IMR-90 (cell line): ENCODE measurements around the gene NDUFAF8. TPM values are rescaled to one million over a fixed set of nuclear protein-coding genes. Genes with fewer than 3 reads are reported as not detected.

Source experiments
- ATAC-seq: fragments of 200-7000 bp; cut with Tn5 transposase; 2 replicates; pipeline ENCODE4 v1.9.1; 2020; ENCODE audit warnings: low read depth, mild to moderate bottlenecking, moderate library complexity
- BruUV-seq: library from RNA; stranded (reverse); fragments of 400-500 nt; replicated peaks from 2 replicates; lab custom pipeline; 2021; lab: Mats Ljungman, UMichigan
- CTCF ChIA-PET: fragments of 300-600 bp; formaldehyde crosslinking; extraction: SDS; loops from one replicate; lab custom pipeline; 2021; ENCODE audit warnings: antibody characterized with exemption; lab: Yijun Ruan, JAX
- POLR2A ChIA-PET: fragments of 300-600 bp; sonication (Branson Sonifier 250); formaldehyde crosslinking; loops from one replicate; lab custom pipeline; 2022; ENCODE audit warnings: antibody characterized with exemption; ENCODE audit not compliant: unreplicated experiment; lab: Charles Lee
- DNase-seq: peaks from one replicate; pipeline ENCODE4 v3.0.0; 2013
- H2AFZ ChIP-seq: replicated peaks from 2 replicates; pipeline ENCODE3; 2013; ENCODE audit warnings: low read length, mild to moderate bottlenecking; ENCODE audit not compliant: poor library complexity
- H2AK5ac ChIP-seq: 2 replicates; pipeline ENCODE4 v1.6.1; 2013; ENCODE audit warnings: low read depth, low read length, inconsistent platforms
- H2AK9ac ChIP-seq: replicated peaks from 2 replicates; pipeline ENCODE3; 2013; ENCODE audit warnings: mild to moderate bottlenecking, low read depth, low read length, moderate library complexity; ENCODE audit not compliant: poor library complexity
- H2BK120ac ChIP-seq: 2 replicates; pipeline ENCODE4 v1.6.1; 2013; ENCODE audit warnings: low read depth, low read length, inconsistent platforms
- H2BK15ac ChIP-seq: 3 replicates; pipeline ENCODE4 v1.6.1; 2013; ENCODE audit warnings: low read depth, low read length, inconsistent platforms
- H2BK20ac ChIP-seq: 2 replicates; pipeline ENCODE4 v1.6.1; 2013; ENCODE audit warnings: low read depth, mild to moderate bottlenecking, inconsistent platforms, low read length, moderate library complexity
- H2BK5ac ChIP-seq: 2 replicates; pipeline ENCODE4 v1.6.1; 2013; ENCODE audit warnings: mild to moderate bottlenecking, low read depth, low read length, inconsistent platforms; ENCODE audit not compliant: poor library complexity, severe bottlenecking
- H3K14ac ChIP-seq: replicated peaks from 2 replicates; pipeline ENCODE4 v1.6.1; 2013; ENCODE audit warnings: low read depth, low read length, inconsistent platforms
- H3K18ac ChIP-seq: 2 replicates; pipeline ENCODE4 v1.6.1; 2013; ENCODE audit warnings: low read depth, low read length, control low read depth
- H3K23ac ChIP-seq: 2 replicates; pipeline ENCODE4 v1.6.1; 2013; ENCODE audit warnings: low read depth, low read length, inconsistent platforms
- H3K27ac ChIP-seq: 2 replicates; pipeline ENCODE4 v1.5.1; 2013; ENCODE audit warnings: mild to moderate bottlenecking, control low read depth, low read length; ENCODE audit not compliant: insufficient read depth
- H3K27me3 ChIP-seq: 2 replicates; pipeline ENCODE4 v1.6.1; 2013; ENCODE audit warnings: low read length; ENCODE audit not compliant: control insufficient read depth, insufficient read depth
- H3K36me3 ChIP-seq: 2 replicates; pipeline ENCODE4 v1.6.1; 2013; ENCODE audit warnings: low read length, mixed read lengths; ENCODE audit not compliant: control insufficient read depth, insufficient read depth
- H3K4ac ChIP-seq: 2 replicates; pipeline ENCODE4 v1.6.1; 2013; ENCODE audit warnings: low read depth, low read length, inconsistent platforms
- H3K4me1 ChIP-seq: 2 replicates; pipeline ENCODE4 v1.6.1; 2013; ENCODE audit warnings: low read length, mixed read lengths; ENCODE audit not compliant: control insufficient read depth, insufficient read depth
- H3K4me2 ChIP-seq: 2 replicates; pipeline ENCODE4 v1.6.1; 2013; ENCODE audit warnings: low read depth, mild to moderate bottlenecking, control low read depth, low read length, moderate library complexity
- H3K4me3 ChIP-seq: 2 replicates; pipeline ENCODE4 v1.5.1; 2013; ENCODE audit warnings: low read depth, mild to moderate bottlenecking, control low read depth, low read length, moderate library complexity; ENCODE audit not compliant: insufficient read depth
- H3K56ac ChIP-seq: 2 replicates; pipeline ENCODE4 v1.6.1; 2013; ENCODE audit warnings: low read length, inconsistent platforms; ENCODE audit not compliant: insufficient read depth; ENCODE audit errors: extremely low read depth
- H3K79me1 ChIP-seq, 2 experiments: 2 replicates each; pipeline ENCODE4 v1.6.1; 2013; ENCODE audit warnings: low read length in 2 of 2, inconsistent platforms in 1 of 2, low read depth in 1 of 2
- H3K9ac ChIP-seq: 2 replicates; pipeline ENCODE4 v1.6.1; 2013; ENCODE audit warnings: low read depth, low read length, control low read depth
- H3K9me1 ChIP-seq: 2 replicates; pipeline ENCODE4 v1.6.1; 2013; ENCODE audit warnings: low read length, inconsistent platforms; ENCODE audit not compliant: insufficient read depth
- H3K9me3 ChIP-seq: 2 replicates; pipeline ENCODE4 v1.6.1; 2013; ENCODE audit warnings: low read length; ENCODE audit not compliant: control insufficient read depth, insufficient read depth
- H4K20me1 ChIP-seq: 2 replicates; pipeline ENCODE4 v1.6.1; 2013; ENCODE audit warnings: low read length, inconsistent platforms; ENCODE audit not compliant: insufficient read depth
- H4K5ac ChIP-seq: 2 replicates; pipeline ENCODE4 v1.6.1; 2013; ENCODE audit warnings: mild to moderate bottlenecking, low read depth, low read length, control low read depth
- H4K8ac ChIP-seq, 2 experiments: 2 replicates each; pipeline ENCODE4 v1.6.1; 2013; ENCODE audit warnings: low read depth in 2 of 2, low read length in 2 of 2, control low read depth in 1 of 2, inconsistent platforms in 1 of 2
- H4K91ac ChIP-seq: 2 replicates; pipeline ENCODE4 v1.6.1; 2013; ENCODE audit warnings: low read depth, low read length, inconsistent platforms; ENCODE audit not compliant: insufficient read depth
- BHLHE40 ChIP-seq: fragments of 150-350 bp; IDR thresholded peaks from 2 replicates; pipeline ENCODE4 v1.6.1; 2016; ENCODE audit warnings: mild to moderate bottlenecking, low read depth, low read length
- CEBPB ChIP-seq: IDR thresholded peaks from 2 replicates; pipeline ENCODE4 v1.6.1; 2012; ENCODE audit warnings: low read depth, low read length, improper control_type of control experiment
- FOS ChIP-seq: fragments of 150-350 bp; IDR thresholded peaks from 2 replicates; pipeline ENCODE4 v1.6.1; 2016; ENCODE audit warnings: low read depth, low read length
- MAFK ChIP-seq: IDR thresholded peaks from 2 replicates; pipeline ENCODE4 v1.6.1; 2012; ENCODE audit warnings: low read depth, low read length, improper control_type of control experiment
- MAZ ChIP-seq: IDR thresholded peaks from 2 replicates; pipeline ENCODE4 v1.6.1; 2012; ENCODE audit warnings: low read depth, mild to moderate bottlenecking, low read length, improper control_type of control experiment, moderate library complexity, borderline replicate concordance
- MXI1 ChIP-seq: IDR thresholded peaks from 2 replicates; pipeline ENCODE4 v1.6.1; 2012; ENCODE audit warnings: low read depth, mild to moderate bottlenecking, low read length, moderate library complexity, borderline replicate concordance
- NFE2L2 ChIP-seq: fragments of 150-350 bp; IDR thresholded peaks from 2 replicates; pipeline ENCODE4 v1.6.1; 2016; ENCODE audit warnings: low read depth, mild to moderate bottlenecking, low read length
- POLR2A ChIP-seq: IDR thresholded peaks from 2 replicates; pipeline ENCODE4 v1.6.1; 2012; ENCODE audit warnings: mild to moderate bottlenecking, low read depth, low read length
- RAD21 ChIP-seq: IDR thresholded peaks from 2 replicates; pipeline ENCODE4 v1.6.1; 2012; ENCODE audit warnings: low read length, improper control_type of control experiment
- RCOR1 ChIP-seq: IDR thresholded peaks from 2 replicates; pipeline ENCODE4 v1.6.1; 2012; ENCODE audit warnings: mild to moderate bottlenecking, low read length, improper control_type of control experiment; ENCODE audit not compliant: insufficient replicate concordance
- RFX5 ChIP-seq: IDR thresholded peaks from 2 replicates; pipeline ENCODE4 v1.8.0; 2012; ENCODE audit warnings: low read depth, mild to moderate bottlenecking, low read length, moderate library complexity
- SMC3 ChIP-seq: fragments of 150-350 bp; IDR thresholded peaks from 2 replicates; pipeline ENCODE4 v1.6.1; 2016; ENCODE audit warnings: low read depth, mild to moderate bottlenecking, antibody characterized with exemption, low read length, moderate library complexity
- WGBS, 2 experiments: methylation state at CpG; one replicate each; pipeline versions ENCODE4 v1.1.5 to v1.1.7; 2013; ENCODE audit warnings: missing lambda C conversion rate in 2 of 2; ENCODE audit not compliant: insufficient read length in 1 of 2; ENCODE audit errors: extremely low coverage in 2 of 2; 5-methylcytosine and 5-hydroxymethylcytosine counted together
- dilution Hi-C: fragments of 300-500 bp; cut with HindIII; formaldehyde crosslinking; loops from one replicate; pipeline ENCODE4 v1.14.3; 2018; ENCODE audit warnings: low sequenced_read_pairs; ENCODE audit not compliant: unreplicated experiment
- in situ Hi-C: fragments of 300-500 bp; cut with MboI; formaldehyde crosslinking; loops from 3 replicates; pipeline ENCODE4 v1.14.3; 2019; ENCODE audit warnings: low sequenced_read_pairs, inconsistent platforms, mixed read lengths
- intact Hi-C: fragments of 100-400 bp; cut with micrococcal nuclease; formaldehyde crosslinking; loops from 2 replicates; pipeline ENCODE4 v1.10.0; 2022
- polyA plus RNA-seq, 3 experiments: library from polyadenylated mRNA; depleted of rRNA; stranded (reverse); fragments of >200 nt; gene quantifications; 2 replicates each; pipeline ENCODE4 v1.2.3, GENCODE V29; 2012; ENCODE audit warnings: low replicate concordance in 1 of 3
- total RNA-seq: library from RNA; depleted of rRNA; stranded (reverse); fragments of >200 nt; gene quantifications from 2 replicates; pipeline ENCODE4 v1.2.3, GENCODE V29; 2012
- TF ChIP-seq, protein P1 (sequence below): conservative IDR thresholded peaks from 2 replicates; pipeline ENCODE4 v1.5.1; 2012; ENCODE audit warnings: mild to moderate bottlenecking, low read depth, low read length, improper control_type of control experiment
- TF ChIP-seq, protein P2 (sequence below): fragments of 150-350 bp; IDR thresholded peaks from 2 replicates; pipeline ENCODE4 v1.6.1; 2017; ENCODE audit warnings: mild to moderate bottlenecking, antibody characterized with exemption, low read length, low read depth
- TF ChIP-seq, protein P3 (sequence below): fragments of 150-350 bp; IDR thresholded peaks from 2 replicates; pipeline ENCODE4 v1.6.1; 2016; ENCODE audit warnings: low read depth, mild to moderate bottlenecking, low read length, moderate library complexity, borderline replicate concordance

Gene NDUFAF8
- total and polyA plus RNA-seq, 2 of the 4 experiments (the other 2 are of a cell fraction), result 11.1 to 65.0 TPM

DNA sequence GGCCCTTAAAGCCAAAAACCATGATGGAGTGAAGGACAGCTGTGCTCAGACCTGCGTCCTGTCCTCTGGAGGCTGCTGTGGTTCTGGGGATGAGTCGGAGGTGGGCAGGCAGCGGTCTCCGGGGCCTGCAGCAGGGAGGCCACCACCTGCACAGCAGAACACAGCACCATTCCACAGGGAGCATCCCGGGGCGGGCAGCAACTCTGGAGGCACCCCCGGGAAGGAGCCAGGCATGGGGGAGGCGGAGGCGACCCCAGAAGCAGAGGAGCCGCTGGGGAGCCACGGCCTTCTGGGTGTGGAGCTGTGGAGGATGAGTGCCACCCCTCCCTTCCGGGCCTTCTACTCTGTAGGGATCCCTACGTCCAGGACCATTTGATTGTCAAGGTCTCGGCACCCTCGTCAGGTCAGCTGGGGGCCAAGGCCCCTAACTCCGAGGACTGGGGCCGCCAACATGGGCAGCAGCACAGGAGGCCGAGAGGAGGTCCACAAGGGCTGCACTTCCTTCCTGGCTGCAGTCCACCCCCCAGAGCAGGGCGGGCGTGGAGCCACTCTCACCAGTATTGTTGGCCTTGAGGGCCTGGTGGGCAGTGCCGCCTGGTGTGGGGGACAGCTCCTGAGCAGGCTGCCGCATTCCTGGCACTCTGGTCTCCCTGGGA, 40.2 kb upstream of the NDUFAF8 start:
- H3K27ac ChIP-seq, result no peak overlapping the region
- H2BK15ac ChIP-seq, result no peak overlapping the region
- no peak overlapping the region for H3K9ac ChIP-seq
- TF ChIP-seq BHLHE40 (no peak), SMC3 (no peak), MAZ (no peak), FOS (no peak), NFE2L2 (no peak), RCOR1 (no peak), RFX5 (no peak), RAD21 (no peak), MAFK (no peak), CEBPB (no peak), POLR2A (no peak), MXI1 (no peak)
- TF ChIP-seq, protein P1, sequence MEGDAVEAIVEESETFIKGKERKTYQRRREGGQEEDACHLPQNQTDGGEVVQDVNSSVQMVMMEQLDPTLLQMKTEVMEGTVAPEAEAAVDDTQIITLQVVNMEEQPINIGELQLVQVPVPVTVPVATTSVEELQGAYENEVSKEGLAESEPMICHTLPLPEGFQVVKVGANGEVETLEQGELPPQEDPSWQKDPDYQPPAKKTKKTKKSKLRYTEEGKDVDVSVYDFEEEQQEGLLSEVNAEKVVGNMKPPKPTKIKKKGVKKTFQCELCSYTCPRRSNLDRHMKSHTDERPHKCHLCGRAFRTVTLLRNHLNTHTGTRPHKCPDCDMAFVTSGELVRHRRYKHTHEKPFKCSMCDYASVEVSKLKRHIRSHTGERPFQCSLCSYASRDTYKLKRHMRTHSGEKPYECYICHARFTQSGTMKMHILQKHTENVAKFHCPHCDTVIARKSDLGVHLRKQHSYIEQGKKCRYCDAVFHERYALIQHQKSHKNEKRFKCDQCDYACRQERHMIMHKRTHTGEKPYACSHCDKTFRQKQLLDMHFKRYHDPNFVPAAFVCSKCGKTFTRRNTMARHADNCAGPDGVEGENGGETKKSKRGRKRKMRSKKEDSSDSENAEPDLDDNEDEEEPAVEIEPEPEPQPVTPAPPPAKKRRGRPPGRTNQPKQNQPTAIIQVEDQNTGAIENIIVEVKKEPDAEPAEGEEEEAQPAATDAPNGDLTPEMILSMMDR, result no peak
- TF ChIP-seq, protein P2, sequence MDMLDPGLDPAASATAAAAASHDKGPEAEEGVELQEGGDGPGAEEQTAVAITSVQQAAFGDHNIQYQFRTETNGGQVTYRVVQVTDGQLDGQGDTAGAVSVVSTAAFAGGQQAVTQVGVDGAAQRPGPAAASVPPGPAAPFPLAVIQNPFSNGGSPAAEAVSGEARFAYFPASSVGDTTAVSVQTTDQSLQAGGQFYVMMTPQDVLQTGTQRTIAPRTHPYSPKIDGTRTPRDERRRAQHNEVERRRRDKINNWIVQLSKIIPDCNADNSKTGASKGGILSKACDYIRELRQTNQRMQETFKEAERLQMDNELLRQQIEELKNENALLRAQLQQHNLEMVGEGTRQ, result no peak
- TF ChIP-seq, protein P3, sequence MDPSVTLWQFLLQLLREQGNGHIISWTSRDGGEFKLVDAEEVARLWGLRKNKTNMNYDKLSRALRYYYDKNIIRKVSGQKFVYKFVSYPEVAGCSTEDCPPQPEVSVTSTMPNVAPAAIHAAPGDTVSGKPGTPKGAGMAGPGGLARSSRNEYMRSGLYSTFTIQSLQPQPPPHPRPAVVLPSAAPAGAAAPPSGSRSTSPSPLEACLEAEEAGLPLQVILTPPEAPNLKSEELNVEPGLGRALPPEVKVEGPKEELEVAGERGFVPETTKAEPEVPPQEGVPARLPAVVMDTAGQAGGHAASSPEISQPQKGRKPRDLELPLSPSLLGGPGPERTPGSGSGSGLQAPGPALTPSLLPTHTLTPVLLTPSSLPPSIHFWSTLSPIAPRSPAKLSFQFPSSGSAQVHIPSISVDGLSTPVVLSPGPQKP, result no peak
- H3K4ac ChIP-seq, result no peak overlapping the region
- no peaks in the 10 kb centered on the region; the same call in 1 of the 2 replicates for H4K20me1 ChIP-seq
- no peaks in the 10 kb centered on the region for H3K4me1 ChIP-seq
- H4K5ac ChIP-seq, result no peak overlapping the region
- H3K56ac ChIP-seq, result no peak overlapping the region
- no peak overlapping the region for H2AFZ ChIP-seq
- WGBS, 2 experiments, result 91% methylated on average over 9 of the region's 22 CpGs; no CpG with 5 or more reads in 1 of the 2 experiments
- H3K4me2 ChIP-seq, result no peak overlapping the region
- dilution Hi-C loops, result no loop called here
- BruUV-seq, result no TSS peak
- ChIA-PET POLR2A (no interaction called here), CTCF (interaction anchor here (0.7 kb wide), 1 partner anchor 20 kb away, joined by 3 read pairs; no protein-coding TSS in a partner anchor)
- no peak overlapping the region for H4K91ac ChIP-seq
- no peaks in the 10 kb centered on the region for H3K27me3 ChIP-seq
- H2AK9ac ChIP-seq, result peak overlapping the region; percentile 42
- no peak for DNase-seq
- no peak overlapping the region for H2BK5ac ChIP-seq
- no peak overlapping the region for H2BK20ac ChIP-seq
- H3K23ac ChIP-seq, result no peak overlapping the region
- H4K8ac ChIP-seq, result no peak overlapping the region
- no peak overlapping the region for H3K18ac ChIP-seq
- no peak for ATAC-seq
- no peaks in the 10 kb centered on the region for H3K79me1 ChIP-seq
- H2BK120ac ChIP-seq, result no peak overlapping the region
- intact Hi-C loops, result no loop called here
- H2AK5ac ChIP-seq, result no peak overlapping the region
- no peak overlapping the region for H3K14ac ChIP-seq
- H3K4me3 ChIP-seq, result no peak overlapping the region
- H3K9me1 ChIP-seq, result no peaks in the 10 kb centered on the region
- H3K9me3 ChIP-seq, result no peaks in the 10 kb centered on the region
- in situ Hi-C loops, result no loop called here
- H3K36me3 ChIP-seq, result peaks cover 8% of the 10 kb centered on the region
